Measurements from ENCODE around the gene RPTOR.

RPTOR gene

DNA sequence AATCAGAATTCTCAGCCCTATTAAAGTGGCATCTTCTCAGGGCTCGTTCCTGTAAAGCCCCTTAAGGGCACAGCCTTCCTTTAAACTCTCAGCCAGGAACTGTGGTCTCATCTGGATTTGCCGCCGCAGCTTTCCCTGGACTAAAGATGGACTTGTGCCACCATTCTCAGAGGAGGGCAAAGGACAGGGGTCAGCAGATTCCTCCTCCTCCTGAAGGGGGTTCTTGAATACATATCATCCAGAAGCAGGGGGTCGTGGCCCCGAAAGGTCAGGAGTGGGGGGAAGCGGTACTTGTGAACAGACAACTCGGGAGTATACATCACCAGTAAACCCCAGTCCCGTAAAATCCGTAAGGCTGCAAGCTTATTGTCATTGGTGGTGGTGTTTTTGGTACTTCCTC is 174.8 kb downstream of the RPTOR start:
- no peak for DNase-seq (ENCODE audit: low read depth in 2 of 2)

DNA sequence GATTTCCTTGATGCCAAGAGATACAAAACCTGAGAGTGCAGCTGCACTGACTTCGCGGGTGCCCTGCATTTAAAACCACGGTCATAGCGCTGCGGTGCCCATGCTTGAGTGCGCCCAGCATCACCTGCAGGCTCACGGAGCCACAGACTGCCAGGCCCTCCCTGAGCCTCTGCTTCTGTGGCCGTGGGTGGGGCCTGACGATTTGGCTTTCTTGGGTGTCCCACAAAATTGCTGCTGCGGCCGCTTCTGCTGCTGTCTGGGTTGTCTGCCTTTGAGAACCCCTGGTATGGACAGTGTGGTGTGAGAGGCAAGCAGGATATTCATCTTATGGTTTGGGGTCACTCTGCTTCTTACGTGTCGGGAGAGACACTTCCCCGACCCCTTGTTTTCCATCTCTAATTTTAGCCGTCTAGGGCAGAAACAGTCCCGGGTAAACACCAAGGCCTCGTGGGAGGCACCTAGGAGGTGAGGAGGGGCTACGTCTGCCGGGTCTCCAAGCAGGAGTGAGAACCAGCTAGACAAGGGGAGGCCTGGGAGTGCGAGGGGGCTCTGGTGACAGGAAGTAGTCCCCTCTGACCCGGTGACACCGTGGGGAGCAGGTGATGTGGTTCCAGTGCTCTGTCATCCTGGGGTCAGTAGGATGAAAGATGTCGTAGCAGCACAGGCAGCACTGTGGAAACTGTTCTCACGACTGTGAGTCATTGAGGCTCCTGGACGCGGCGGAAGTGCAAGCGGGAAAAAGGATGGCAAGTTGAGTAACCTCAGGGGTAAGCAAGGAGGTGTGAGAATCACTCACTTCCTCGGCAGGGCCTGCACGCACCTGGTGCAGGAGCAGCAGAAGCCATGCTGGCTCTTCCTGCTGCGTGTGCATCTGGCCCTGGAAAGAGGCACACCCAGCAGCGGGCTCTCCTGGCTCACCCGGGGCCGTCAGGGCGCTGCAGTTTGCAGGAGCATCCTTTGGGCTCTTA is 176.3 kb downstream of the RPTOR start:
- no peak for DNase-seq (ENCODE audit: low read depth in 2 of 2)

DNA sequence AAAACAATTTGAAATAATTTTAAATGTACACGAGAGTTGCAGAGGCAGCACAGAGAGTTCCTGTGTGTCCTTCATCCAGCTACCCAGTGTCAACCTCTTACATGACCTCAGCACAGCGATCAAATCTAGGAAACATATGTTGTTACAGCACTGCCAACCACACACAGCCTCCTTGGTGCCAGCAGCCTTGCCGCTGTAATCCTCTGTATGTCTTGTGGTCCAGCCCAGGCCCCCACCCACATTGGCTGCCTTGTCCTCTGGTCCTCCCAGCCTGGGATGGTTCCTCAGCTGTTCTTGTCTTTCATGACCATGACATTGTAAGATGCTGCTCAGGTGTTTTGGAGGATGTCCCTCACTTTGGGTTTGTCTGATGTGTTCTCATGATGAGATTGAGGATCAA is 178.0 kb downstream of the RPTOR start:
- DNase-seq (ENCODE audit: low read depth in 2 of 2) = no peak

DNA sequence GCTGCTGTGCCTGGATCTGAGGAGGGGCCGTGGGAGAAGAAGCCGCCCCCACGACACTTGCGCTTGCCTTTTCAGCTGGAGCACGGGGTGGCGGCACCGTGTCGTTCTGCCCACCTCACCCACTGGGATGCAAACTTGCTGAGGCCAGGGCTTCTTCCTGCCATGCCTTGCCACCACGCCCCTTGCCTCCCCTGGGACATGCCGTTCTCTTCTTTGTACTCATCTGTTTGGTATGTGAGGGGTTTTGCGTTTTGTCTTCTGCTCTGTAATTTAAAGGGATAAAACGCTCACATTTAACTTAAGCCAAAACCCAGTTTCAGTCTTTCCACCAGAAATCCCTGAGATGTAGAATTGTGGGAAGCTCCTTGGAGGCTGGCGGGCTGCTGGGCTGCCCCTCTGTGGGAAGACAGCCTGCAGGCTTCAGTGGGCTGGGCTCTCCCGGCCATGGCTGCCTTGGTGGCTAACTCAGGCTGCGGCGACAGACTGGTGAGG is 180.2 kb downstream of the RPTOR start:
- peak; percentile 50 to 55 for DNase-seq (ENCODE audit: low read depth in 2 of 2)

DNA sequence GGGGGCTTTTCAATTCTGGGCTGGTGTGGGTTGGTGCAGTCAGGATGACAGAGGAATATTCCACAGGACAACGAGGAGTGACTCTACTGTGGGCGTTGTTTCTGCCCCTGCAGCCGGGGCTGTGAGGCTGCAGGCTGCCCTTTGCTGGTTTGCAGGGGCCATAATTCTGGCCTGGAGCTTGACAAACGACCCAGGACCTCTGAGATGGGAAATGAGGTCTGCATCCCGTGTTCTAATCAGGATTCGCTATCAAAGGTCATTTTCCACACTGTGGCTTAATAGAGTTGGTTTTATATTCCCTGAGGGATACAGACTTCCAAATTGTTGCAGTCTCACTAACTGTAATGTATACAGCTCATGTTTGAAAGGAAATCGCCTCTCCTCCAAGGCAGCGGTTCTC is 180.9 kb downstream of the RPTOR start:
- DNase-seq (ENCODE audit: low read depth in 2 of 2) = no peak

DNA sequence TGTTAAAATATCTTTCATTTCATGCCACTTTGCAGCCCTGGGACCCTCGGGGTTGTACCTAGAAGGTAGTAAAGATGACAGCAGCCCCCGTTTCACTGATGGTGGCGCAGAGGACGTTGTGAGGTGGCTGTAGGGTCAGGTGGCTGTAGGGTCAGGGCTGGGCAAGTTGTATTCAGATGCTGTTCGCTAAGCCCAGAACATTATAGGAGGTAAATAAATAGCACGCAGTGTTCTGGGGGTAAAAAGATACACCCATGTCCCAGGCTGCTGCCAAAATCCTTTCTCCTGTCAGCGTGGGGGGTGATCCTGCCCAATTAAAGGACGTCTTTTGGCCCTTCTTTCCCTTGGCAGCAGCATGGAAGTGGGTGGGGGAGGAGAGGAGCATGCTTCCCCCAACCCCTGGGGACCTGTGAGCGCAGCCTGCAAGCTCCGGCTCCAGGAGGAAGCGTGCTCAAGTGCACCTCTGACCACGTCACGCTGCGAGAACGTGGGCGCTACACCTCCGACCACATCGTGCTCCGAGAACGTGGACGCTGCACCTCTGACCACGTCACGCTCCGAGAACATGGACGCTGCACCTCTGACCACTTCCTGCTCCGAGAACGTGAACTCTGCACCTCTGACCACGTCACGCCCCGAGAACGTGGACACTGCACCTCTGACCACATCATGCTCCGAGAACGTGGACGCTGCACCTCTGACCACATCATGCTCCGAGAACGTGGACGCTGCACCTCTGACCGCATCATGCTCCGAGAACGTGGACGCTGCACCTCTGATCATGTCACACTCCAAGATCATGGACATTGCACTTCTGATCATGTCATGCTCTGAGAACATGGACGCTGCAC is 182.1 kb downstream of the RPTOR start:
- DNase-seq (ENCODE audit: low read depth in 2 of 2) = no peak

DNA sequence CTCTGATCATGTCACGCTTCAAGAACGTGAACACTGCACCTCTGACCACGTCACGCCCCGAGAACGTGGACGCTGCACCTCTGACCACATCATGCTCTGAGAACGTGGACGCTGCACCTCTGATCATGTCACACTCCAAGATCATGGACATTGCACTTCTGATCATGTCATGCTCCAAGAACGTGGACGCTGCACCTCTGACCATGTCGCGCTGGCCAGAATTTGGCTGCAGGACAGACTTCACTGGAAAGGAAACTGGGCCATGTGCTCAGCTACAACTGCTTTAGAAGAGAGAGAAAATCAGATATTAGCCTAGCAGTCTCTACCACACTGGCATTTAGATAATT is 182.7 kb downstream of the RPTOR start:
- no peak for DNase-seq (ENCODE audit: low read depth in 2 of 2)

DNA sequence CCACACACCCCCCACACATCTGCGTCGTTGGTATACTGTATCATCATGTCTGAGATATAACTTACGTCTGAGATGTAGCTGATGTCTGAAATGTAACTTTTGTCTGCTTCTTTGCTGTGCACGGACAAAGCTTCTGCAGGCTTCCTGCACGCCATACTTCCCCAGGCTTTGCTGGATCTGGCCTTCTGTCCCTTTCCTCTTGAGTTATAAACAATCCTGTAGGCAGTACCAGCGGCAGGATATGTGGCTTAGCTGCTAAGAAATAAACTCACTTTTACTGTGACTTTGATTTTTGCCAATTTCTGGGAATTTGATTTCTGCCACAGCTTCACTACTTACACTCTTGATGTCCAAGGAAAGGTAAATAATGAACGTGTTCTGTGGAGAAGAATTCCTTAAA is 184.4 kb downstream of the RPTOR start:
- DNase-seq (ENCODE audit: low read depth in 2 of 2) = no peak

DNA sequence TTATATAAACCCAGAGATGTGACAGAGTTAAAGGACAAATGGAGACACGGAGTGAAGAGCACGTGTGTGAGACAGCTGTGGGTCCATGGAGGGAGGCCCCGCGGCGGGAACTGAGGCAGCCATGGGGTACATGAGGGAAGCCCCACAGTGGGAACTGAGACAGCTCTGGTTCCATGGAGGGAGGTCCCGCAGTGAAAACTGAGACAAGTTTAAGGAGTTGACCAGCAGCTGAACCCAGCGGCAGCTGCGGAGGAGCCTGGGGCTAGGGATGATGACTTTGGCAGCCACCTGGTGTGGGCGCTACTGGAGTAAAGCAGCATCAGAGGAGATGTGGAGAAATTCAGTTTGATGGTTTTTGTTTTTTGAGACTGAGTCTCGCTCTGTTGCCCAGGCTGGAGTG is 185.1 kb downstream of the RPTOR start:
- no peak for DNase-seq (ENCODE audit: low read depth in 2 of 2)

DNA sequence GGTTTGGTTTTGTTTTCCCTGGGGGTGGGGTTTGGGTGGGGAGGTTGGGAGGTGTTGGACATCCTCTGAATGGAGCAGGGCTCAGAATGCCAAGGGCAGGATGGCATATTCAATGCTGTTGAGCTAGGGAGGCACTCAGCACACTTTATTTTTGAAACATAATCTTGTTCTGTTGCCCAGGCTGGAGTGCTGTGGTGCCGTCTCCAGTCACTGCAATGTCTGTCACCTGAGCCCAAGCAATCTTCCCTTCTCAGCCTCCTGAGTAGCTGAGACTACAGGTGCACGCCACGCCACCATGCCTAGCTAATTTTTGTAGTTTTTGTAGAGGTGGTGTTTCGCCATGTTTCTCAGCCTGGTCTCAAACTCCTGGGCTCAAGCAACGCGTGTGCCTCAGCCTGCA is 186.1 kb downstream of the RPTOR start:
- DNase-seq (ENCODE audit: low read depth in 2 of 2) = no peak

DNA sequence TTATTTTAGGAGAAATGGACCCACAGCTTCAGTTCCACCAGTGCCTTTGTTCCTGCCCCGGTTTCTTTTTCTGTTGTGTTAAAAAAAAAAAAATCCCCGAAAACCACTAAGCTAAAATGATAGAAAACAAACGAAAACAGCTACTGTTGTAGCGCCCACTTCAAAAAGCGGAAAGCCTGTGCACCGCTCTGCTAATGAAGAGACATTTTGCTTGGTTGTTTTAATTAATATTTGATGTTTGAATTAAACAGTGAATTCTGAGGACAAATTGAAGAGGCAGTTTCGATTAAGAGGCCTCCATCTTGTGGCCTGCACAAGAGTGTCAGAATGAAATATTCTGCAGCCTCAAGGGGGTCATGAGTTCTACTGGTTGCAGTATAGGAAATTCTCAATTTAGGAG is 186.7 kb downstream of the RPTOR start:
- DNase-seq (ENCODE audit: low read depth in 2 of 2) = no peak

DNA sequence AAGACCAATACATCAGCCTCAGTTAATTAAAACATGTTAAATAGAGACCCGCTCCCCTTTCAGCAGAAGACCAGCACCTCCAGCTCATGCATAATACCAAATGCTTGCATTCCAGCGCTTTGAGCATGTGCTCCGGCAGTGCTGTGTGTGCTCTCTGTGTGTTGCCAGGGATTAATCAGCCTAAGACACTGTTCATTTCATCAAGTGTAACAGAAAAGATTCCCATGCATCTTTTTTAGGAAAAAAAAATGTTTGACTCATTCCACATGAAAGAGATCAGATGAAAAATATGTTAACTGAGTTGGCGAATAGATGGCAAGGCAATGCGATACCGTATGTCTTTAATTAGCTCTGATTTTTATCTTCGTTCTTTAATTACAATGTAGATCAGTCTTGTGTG is 187.6 kb downstream of the RPTOR start:
- DNase-seq (ENCODE audit: low read depth in 2 of 2) = peak; percentile 78 to 83

DNA sequence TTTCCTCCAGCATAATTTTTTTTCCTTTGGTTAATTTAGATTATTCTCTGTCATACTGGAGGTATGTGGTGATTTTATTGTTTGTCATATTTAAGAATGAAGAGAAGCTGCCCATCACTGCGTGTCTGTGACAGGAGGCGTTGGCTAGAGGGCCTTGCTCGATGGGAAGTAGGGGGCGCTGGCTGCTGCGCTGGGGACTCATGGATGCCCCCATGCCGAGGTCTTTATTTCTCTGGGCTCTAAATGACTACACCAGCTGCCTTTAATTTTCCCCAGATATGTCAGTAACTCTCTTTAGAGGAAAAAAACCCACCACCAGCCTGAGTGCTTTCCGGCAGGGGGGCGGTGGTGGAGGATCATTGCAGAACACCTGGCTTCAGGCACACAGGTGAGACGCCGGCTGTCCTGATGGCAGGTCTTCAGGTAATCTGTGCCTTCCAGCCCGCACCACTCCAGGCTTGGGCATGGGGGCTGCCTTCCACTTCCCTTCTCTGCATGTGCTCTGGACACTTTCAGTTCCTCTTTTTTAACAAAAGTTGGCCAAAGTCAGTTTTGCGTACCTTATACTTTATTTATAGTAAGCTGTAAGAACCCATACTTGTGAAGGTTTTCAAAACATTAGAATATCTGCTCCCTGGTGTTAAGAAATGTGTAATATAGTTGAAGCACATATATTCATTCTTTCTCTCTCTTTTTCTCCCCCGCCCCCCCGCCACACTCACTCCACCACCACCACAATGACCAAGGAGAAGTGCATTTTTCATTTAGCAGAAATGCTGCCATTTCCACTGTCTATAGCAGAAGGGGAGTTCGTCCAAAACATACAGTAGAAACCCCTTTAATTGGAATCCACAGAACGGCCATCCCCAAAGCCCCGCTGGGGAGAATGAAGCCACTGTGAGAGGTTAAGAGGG is 192.7 kb downstream of the RPTOR start:
- no peak for DNase-seq (ENCODE audit: low read depth in 2 of 2)

DNA sequence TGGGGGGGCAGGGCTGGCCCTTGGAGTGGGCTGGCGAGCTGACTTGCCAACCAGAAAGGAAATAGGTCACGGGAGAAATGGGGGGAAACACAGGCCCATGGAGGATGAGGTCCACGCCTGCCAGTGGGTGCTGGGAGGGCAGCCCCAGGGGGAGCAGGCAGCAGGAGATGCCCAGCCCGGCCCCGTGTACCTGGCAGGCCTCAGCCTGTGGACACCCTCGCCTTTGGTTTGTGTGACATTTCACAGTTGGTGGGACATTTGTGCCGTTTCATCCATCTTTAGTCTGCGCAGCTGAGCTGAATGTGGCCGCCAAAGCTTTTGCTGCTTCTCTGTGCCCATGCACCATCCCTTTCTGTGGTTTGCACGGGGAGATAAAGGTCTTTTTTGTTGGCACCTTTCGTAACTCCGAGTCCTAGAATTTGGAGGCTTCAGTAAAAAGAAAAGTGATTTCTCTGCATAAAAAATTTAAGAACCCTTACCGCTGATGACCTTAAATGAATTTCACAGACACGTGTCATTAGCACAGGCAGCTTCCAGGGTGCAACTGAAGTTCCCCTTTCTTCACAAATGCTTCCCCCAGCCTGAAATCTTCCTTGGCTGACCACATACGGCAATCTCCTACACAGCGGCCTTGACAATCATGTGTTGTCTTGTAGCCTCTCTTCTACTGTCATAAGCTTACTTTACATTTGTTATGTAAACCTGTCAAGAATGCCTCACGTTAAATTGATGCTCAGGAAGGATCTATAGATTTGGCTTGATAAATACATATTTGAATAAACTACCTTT is 193.6 kb downstream of the RPTOR start:
- DNase-seq (ENCODE audit: low read depth in 2 of 2) = no peak

DNA sequence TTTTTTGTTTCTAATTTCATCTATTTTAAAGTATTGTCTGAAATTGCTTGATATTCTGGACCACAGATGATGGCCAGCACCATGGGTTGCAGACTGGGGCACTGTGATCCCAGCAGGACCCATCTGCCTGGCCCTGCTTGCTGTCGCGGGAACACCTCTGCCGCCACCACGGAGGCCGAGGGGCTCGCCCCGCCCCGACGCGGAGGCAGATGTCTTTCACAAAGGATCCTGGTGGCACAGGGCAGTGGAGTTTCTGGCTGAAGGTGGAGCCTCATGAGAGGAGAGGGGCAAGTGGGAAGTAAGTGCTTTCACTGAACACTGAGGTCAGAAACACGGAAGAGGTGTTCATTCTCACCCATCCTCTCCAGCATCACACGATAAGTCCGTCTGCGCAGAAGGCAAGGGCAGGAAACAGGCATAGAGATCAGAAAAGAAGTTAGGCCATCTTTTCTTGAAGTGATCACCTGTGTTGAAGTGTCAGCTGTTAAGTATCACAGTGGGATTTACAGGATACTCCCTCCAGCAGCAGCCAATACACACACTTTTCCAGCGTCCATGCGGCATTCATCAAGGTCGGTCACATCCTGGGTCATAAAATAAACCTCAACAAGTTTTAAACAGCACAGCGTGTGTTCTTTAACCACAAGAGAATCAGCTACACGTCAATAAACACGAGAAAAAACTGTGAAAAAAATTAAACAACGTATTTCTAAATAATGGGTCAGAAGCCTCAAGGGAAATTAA is 194.5 kb downstream of the RPTOR start:
- no peak for DNase-seq (ENCODE audit: low read depth in 2 of 2)

DNA sequence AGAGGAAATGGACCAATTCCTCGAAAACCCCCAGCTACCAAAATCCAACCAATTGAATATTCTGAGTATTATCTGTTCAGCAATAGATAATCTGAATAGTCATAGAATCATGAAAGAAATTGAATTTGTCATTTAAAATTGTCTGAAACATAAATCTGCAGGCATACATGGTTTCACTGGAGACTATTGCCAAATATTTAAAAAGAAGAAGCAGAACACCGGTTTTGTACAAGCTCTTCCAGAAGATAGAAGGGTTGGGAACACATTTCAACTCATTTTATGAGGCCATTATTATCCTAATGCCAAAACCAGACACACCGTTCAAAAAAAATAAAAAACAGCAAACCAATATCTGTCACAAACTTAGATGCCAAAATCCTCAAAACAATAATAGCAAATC is 195.5 kb downstream of the RPTOR start:
- DNase-seq (ENCODE audit: low read depth in 2 of 2) = no peak

DNA sequence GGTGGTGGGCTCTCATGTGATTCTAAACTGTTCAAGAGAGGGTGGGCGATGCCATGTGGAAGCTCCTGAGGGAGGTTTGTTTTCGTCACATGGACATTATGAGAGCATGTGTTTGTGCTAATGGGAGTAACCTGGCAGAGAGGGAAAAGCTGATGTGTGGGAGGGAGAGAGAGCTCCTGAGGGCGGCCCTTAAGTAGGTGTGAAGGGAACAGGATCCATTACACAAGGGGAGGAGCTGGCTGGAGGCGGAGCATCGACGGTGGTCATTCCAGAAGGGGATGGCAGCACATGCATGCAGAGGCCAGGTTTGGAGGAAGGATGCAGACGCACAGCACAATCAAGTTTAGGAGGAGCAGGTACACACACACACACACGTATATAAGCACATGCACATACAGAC is 197.5 kb downstream of the RPTOR start:
- DNase-seq (ENCODE audit: low read depth in 2 of 2) = no peak

DNA sequence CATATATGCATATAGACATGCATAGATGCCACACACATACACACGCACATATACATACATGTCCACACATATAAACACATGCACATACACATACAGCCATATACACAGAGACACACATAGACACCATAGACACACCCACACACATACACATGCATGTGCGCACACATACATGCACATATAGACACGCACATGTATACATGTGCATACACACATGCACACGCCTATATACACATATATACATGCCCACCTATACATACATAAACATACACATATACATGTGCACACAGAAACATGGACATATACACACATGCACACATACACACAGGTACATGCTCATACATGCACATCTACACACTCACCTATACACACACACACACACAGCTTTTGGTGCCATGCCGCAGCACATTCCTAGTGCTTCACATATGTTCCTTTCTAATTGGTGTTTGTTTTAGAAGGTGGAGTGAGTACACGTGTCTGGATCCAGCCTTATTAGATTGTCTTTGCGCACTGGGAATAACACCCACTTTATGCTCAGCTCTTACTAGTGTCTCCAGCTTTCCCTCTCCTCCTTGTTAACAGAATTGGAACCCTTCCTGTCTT is 198.0 kb downstream of the RPTOR start:
- no peak for DNase-seq (ENCODE audit: low read depth in 2 of 2)

DNA sequence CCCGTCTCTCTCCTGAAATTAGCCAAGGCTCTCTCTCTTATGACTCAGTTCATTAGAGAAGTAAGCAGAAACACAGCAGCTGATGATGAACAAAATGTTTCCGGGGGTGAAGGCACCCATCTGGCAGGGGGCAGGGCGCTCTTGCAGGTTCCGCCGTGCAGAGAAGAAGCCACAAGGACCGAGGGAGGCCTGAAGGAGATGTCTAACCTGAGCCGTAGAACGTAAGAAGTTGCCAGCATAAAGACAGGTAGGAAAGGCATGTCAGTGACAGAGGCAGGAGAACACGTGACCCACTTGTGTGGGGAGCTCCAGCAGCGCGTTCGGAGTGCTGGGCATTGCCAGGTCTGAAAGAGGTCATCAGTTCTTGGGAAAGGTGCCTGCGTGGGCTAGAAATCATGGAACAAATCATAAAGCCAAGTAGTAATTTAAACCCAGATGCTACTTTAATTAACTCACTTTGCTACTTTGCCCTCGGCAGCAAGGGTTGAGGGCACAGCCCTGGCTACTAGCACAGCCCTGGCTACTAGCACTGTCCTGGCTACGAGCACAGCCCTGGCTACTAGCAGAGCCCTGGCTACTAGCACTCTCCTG is 198.6 kb downstream of the RPTOR start:
- no peak for DNase-seq (ENCODE audit: low read depth in 2 of 2)

Measured in fibroblast of skin of left biceps (primary cell).